Testis (tissue), 3 donors: ENCODE measurements around the gene CCT6A. TPM values are rescaled to one million over a fixed set of nuclear protein-coding genes. Genes with fewer than 3 reads are reported as not detected.
"Not testable (repeated sequence)": the region's sequence is repeated elsewhere in the genome, so short reads cannot be mapped to it uniquely, and the experiment has no call there.

Experiments used
- DNase-seq: peaks from one replicate; pipeline ENCODE4 v3.0.0-alpha.2; 2019
- H3K27ac ChIP-seq, 2 donors: fragments of 200-600 bp; sonication (generic); one replicate each; pipeline ENCODE4 v1.5.1; 2019
- H3K27me3 ChIP-seq: fragments of 200-600 bp; sonication (generic); one replicate; pipeline ENCODE4 v1.5.1; 2019
- H3K36me3 ChIP-seq: fragments of 200-600 bp; sonication (generic); one replicate; pipeline ENCODE4 v1.5.1; 2017; ENCODE audit warnings: low read depth; ENCODE audit errors: missing control alignments
- H3K4me1 ChIP-seq: fragments of 200-600 bp; sonication (generic); one replicate; pipeline ENCODE4 v1.5.1; 2019
- H3K4me3 ChIP-seq, 2 donors: fragments of 200-600 bp; sonication (generic); one replicate each; pipeline ENCODE4 v1.5.1; 2017 to 2019
- H3K9me3 ChIP-seq: fragments of 200-600 bp; sonication (generic); one replicate; pipeline ENCODE4 v1.5.1; 2017
- CTCF ChIP-seq, 3 experiments: fragments of 450-650 bp in 2 of 3; fragments of 200-600 bp in 1 of 3; sonication (generic) in 1 of 3; IDR thresholded peaks; one replicate each; pipeline ENCODE4 v1.5.1; 2016 to 2019; ENCODE audit warnings: antibody characterized with exemption in 3 of 3, mild to moderate bottlenecking in 2 of 3, moderate library complexity in 1 of 3
- POLR2A ChIP-seq: fragments of 450-650 bp; IDR thresholded peaks from one replicate; pipeline ENCODE4 v1.6.1; 2017; ENCODE audit warnings: antibody characterized with exemption, mild to moderate bottlenecking, moderate library complexity
- WGBS, 2 donors: methylation state at CpG; one replicate each; pipeline ENCODE4 v1.1.5; 2018; 5-methylcytosine and 5-hydroxymethylcytosine counted together
- intact Hi-C: fragments of 100-400 bp; cut with DNase I; formaldehyde crosslinking; loops from one replicate; pipeline ENCODE4 v1.15.1; 2023; ENCODE audit warnings: low total_unique reads
- polyA plus RNA-seq: library from polyadenylated mRNA; stranded (reverse); fragments of 350-450 nt; fragmentation: Illumina TruSeq; extraction: RNeasy Lipid Tissue Mini Kit (QIAGEN cat#74804); gene quantifications from one replicate; pipeline ENCODE4 v1.2.3, GENCODE V29; 2014; ENCODE audit warnings: low read depth, low replicate concordance; ENCODE audit not compliant: insufficient read depth
- total RNA-seq, 2 donors: library from RNA; depleted of rRNA; stranded (reverse); fragments of >200 nt; gene quantifications; one replicate each; pipeline ENCODE4 v1.2.3, GENCODE V29; 2016

The CCT6A gene
- total and polyA plus RNA-seq, 3 donors from 2014 or later, result 90.4 to 103 (median 96.4) TPM

- no peaks in the 10 kb centered on the region for H3K36me3 ChIP-seq
- H3K27me3 ChIP-seq, result no peaks in the 10 kb centered on the region
- intact Hi-C loops, result no loop called here
- DNase-seq, result no peak
- H3K4me1 ChIP-seq, result no peaks in the 10 kb centered on the region
- no peak overlapping the region for H3K4me3 ChIP-seq
- H3K27ac ChIP-seq, result no peak overlapping the region
- H3K9me3 ChIP-seq, result no peaks in the 10 kb centered on the region
- TF ChIP-seq POLR2A, result no peak
- TF ChIP-seq CTCF (IDR thresholded peaks at IDR 0.05), result no peak
- 84 to 87% methylated on average over 3 of the region's 3 CpGs for WGBS, 2 donors
Measured at GRCh38 chr7:56040730-56041129, 10.8 kb upstream of the CCT6A start.

- DNase-seq, H3K9me3 ChIP-seq, intact Hi-C loops, H3K27me3 ChIP-seq, H3K36me3 ChIP-seq, H3K4me3 ChIP-seq: not testable (repeated sequence)
- WGBS, 2 donors, result 92 to 97% methylated on average over 2 of the region's 2 CpGs
- peaks cover 34% of the 10 kb centered on the region for H3K4me1 ChIP-seq
- peak overlapping the region in 1 of 2 donors; percentile 67 for H3K27ac ChIP-seq
Measured at GRCh38 chr7:56045758-56046157, 5.8 kb upstream of the CCT6A start.

DNA sequence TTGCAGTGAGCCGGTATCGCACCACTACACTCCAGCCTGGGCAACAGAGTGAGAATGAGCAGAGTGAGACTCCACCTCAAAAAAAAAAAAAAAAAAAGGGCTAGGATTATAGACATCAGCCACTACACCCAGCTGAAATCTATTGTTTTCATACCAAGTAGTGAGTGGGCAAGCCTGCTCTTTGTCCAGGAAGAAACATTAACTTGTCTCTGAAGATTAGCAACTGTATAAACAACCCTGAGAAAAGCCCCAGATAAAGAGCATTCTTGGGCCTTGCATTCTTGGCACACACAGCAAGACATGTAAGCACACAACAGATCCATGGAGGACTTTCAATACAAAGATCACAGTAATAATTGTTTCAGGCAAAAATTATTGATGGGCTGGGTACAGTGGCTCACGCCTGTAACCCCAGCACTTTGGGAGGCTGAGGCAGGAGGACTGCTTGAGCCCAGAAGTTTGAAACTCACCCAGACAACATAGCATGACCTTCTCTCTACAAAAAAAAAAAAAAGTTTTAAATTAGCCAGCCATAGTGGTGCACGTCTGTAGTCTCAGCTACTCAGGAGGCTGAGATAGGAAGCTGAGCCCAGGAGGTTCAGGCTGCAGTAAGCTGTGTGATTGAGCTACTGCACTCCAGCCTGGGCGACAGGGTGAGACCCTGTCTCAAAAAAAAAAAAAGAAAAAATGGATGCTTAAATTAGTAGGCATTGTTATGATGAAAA, 4.7 kb upstream of the CCT6A start:
- no peaks in the 10 kb centered on the region for H3K36me3 ChIP-seq
- peaks cover 35% of the 10 kb centered on the region for H3K4me1 ChIP-seq
- no peak overlapping the region for H3K4me3 ChIP-seq
- H3K9me3 ChIP-seq, result no peaks in the 10 kb centered on the region
- DNase-seq, result peak; percentile 47
- no peak for TF ChIP-seq CTCF (IDR thresholded peaks at IDR 0.05)
- H3K27ac ChIP-seq, result peak overlapping the region; percentile 67 to 74
- H3K27me3 ChIP-seq, result no peaks in the 10 kb centered on the region
- WGBS, 2 donors, result 24 to 34% methylated on average over 5 of the region's 5 CpGs
- intact Hi-C loops, result no loop called here

GRCh38 chr7:56047446-56048116, 4.0 kb upstream of the CCT6A start:
- H3K9me3 ChIP-seq, H3K36me3 ChIP-seq, DNase-seq, intact Hi-C loops, H3K4me3 ChIP-seq, H3K27me3 ChIP-seq: not testable (repeated sequence)
- 62 to 77% methylated on average over 11 of the region's 11 CpGs for WGBS, 2 donors
- H3K4me1 ChIP-seq, result peaks cover 35% of the 10 kb centered on the region
- H3K27ac ChIP-seq, result peak overlapping the region; percentile 18 to 74

- no peaks in the 10 kb centered on the region for H3K27me3 ChIP-seq
- H3K4me3 ChIP-seq, result no peak overlapping the region
- H3K9me3 ChIP-seq, result no peaks in the 10 kb centered on the region
- WGBS, 2 donors, result 83 to 96% methylated on average over 1 of the region's 1 CpG
- intact Hi-C loops, result no loop called here
- no peak for DNase-seq
- H3K27ac ChIP-seq, result peak overlapping the region in 1 of 2 donors; percentile 25
- no peaks in the 10 kb centered on the region for H3K36me3 ChIP-seq
- H3K4me1 ChIP-seq, result peaks cover 35% of the 10 kb centered on the region
- TF ChIP-seq POLR2A (no peak), CTCF (IDR thresholded peaks at IDR 0.05) (no peak)
Measured at GRCh38 chr7:56048245-56048644, 3.3 kb upstream of the CCT6A start.

- H3K27me3 ChIP-seq, H3K27ac ChIP-seq, H3K36me3 ChIP-seq, DNase-seq, H3K4me3 ChIP-seq, intact Hi-C loops, H3K9me3 ChIP-seq: not testable (repeated sequence)
- 43 to 67% methylated on average over 8 of the region's 8 CpGs for WGBS, 2 donors
- peaks cover 35% of the 10 kb centered on the region for H3K4me1 ChIP-seq
Measured at GRCh38 chr7:56048763-56049162, 2.8 kb upstream of the CCT6A start.
